GM19372 (cell line): ENCODE data around the gene ACSM2B.
"Not testable (repeated sequence)": the region's sequence is repeated elsewhere in the genome, so short reads cannot be mapped to it uniquely, and the experiment has no call there.

Experiments used
- ATAC-seq: cut with Tn5 transposase; IDR thresholded peaks from one replicate; pipeline ENCODE4 v1.9.1; 2021; ENCODE audit warnings: mild to moderate bottlenecking, low read depth, moderate library complexity; ENCODE audit not compliant: unreplicated experiment

Gene ACSM2B

DNA sequence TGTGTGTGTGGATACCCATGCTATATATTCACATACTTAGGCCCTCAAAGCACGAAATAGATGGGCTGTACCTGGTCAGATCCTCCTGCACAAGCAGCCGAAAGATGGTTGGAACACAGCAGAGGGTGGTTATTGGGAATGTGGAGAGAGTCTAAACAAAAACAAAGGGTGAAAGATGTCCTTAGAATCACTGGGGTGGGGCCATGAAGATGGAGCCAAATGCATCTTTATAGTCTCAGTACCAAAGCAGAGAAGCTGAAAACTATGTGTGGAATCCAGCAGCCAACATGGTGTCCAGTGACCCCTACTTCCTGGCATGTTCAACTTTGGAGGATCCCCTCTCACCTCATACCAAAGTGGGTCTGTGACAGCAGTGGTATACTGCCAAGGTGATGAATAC lies 19.5 kb upstream of the ACSM2B start:
- ATAC-seq, result not testable (repeated sequence)

DNA sequence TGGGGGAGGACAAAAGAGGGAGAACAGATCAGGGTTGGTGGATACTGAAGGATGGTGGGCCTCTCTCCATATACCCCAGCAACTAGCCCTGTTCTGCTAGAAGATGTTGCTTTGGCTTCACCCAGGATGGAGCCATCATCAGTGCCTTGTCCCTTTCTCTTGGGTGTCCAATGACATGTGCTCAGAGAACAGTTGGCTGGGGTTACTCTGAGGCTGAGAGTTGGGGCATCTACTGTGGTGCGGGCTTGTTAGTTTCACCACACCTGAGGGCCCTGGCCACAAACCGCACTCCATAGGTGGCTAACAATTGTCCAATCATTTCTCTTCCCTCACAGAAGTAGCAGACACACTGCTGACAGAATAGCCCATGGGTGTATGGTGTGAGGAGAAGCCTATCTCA lies 18.9 kb upstream of the ACSM2B start:
- ATAC-seq, result not testable (repeated sequence)

DNA sequence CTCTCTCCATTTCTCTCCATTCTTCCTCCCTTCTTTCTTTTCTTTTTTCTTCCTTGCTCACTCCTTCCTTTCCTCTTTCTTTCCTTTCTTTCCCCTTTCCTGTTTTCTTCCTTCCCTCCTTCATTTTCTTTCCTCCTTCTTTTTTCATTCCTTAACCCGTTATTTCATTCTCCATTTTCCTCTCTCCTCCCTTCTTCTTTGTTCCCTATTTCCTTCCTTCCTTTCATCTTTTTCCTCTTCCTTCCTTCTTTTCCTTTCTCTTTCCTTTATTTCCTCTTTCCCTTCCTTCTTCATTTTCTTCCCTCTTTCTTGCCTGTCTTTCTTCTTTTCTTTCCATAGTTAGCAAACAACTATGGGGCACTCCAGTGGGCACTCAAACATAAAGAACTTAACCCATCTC lies 16.6 kb upstream of the ACSM2B start:
- not testable (repeated sequence) for ATAC-seq

DNA sequence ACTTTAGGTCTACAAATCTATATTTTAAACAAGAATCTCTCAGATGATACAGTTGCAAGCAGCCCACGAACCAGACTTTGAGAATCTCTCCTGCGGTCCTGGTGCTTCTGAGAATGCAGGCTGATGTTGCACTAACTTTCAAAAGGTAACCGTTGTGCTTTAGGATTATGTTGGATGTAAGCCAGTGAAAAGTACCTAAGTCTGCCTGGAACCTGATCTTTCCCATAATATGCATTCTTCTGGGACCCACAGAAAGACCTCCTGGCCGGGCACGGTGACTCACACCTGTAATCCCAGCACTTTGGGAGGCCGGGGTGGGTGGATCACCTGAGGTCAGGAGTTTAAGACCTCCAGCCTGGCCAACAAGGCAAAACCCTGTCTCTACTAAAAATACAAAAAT lies 13.3 kb upstream of the ACSM2B start:
- not testable (repeated sequence) for ATAC-seq

DNA sequence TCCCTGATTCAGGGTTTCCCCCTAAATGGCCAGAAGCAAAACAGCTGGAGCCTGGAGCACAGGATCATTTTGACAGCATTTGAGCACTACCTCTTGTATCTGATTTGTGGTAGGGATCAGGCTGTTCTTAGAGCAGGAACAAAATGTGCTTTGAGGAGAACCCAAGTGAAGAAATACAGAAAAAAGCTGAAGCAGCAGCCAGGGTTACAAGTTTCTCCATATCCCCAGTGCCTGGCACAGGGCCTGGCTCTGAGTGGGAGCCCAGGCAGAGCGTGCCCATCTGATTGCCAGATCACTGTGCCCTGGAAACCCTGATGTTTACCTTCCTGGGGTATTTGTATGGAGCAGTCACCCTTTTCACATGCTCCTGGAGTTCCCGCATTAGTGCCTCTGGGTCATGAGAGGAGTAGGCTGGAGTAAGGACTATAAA lies 11.5 kb upstream of the ACSM2B start:
- not testable (repeated sequence) for ATAC-seq

DNA sequence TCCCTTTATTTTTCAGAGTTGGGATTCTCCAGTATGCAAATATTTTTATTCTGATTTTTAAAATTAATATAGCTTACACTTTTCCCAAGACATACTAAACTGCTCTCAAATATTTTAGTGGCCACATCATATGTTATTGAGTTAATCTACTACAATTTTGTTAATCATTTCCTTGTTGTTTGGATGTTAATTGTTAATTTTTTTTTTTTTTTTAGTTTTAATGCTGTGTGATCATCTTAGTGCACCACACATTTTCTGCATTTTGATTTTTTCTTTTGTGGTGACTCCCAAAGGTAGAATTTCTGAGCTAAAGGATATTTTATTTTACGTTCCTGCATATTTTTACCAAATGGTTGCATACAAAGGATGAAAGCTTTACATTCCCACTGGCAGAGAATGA lies 10.5 kb upstream of the ACSM2B start:
- not testable (repeated sequence) for ATAC-seq

DNA sequence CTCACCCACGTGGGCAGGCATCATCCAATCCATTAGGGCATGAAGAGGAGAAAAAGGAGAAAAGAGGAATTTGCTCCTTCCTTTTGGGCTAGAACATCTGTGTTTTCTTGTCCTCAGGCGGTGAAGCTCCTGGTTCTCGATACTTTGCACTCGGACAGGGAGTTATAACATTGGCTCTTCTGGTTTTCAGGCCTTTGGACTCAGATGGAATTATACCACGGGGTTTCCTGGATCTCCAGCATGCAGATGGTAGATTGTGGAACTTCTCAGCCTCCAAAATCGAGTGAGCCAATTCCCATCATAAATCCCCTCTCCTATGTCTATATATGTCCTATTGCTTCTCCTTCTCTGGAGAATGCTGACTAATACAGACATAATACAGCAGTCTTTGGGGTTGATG lies 9.9 kb upstream of the ACSM2B start:
- ATAC-seq, result not testable (repeated sequence)

DNA sequence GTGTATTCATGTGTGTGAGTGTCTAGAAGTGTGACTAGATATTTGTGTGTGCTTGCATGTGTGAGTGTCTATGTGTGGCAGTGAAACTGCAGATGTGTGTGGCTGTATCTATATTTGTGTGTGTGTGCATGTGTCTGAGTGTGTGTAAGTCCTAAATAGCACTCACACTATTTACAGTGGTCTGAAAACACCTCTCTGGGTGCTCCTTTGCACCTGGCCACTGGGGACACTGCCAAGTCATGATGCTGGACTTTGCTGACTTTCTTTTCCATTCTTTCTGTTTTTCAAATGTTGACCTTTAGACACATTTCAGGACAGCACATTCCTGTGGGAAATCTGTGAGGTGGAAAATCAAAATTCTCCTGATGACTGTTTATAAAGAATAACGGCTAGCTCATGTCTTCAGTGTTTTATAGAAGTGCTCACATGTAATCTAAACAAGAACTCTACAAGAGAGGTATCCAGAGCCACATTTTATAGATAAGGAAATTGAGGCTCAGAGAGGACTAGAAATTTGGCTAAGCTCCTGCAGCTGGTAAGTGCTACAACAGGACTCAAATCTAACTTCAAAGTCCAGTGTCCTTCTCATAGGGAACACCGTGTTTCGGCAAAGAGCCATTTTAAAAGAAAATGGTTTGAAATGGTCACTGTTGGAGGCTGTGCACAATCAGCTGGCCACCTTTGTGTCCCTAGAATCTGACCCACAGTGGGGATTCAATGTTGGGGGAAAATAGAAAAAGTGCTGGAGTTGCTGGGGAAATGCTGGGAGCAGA lies 4.5 kb upstream of the ACSM2B start:
- ATAC-seq, result not testable (repeated sequence)

DNA sequence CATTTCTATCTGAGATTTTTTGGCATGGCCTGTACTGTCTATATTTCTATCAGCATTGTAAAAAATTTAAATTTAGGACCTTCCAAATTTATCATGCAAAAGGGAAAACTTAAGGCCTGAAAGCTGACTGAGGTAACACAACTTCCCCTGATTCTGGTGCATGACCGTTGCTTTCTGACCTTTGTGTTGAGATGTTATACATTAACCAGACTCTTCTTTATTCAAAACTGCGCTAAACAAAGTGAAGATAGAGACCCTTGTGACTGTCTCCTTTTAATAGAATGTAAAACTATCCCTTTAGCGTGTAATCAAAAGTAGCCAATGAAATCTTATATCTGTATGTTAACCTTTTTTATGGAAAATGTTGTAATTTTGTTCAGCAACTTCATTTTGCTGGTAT lies 1.9 kb upstream of the ACSM2B start:
- not testable (repeated sequence) for ATAC-seq

DNA sequence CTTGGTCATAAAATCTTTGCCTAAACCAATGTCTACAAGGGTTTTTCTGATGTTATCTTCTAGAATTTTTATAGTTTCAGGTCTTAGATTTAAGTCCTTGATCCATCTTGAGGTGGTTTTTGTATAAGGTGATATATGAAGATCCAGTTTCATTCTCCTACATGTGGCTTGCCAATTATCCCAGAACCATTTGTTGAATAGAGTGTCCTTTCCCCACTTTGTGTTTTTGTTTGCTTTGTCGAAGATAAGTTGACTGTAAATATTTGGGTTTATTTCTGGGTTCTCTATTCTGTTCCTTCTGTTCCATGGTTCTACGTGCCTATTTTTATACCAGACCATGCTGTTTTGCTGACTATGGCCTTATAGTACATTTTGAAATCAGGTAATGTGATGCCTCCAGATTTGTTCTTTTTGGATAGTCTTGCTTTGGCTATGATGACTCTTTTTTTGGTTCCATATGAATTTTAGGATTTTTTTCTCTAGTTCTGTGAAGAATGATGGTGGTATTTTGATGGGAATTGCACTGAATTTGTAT lies 7.0 kb downstream of the ACSM2B start:
- not testable (repeated sequence) for ATAC-seq

DNA sequence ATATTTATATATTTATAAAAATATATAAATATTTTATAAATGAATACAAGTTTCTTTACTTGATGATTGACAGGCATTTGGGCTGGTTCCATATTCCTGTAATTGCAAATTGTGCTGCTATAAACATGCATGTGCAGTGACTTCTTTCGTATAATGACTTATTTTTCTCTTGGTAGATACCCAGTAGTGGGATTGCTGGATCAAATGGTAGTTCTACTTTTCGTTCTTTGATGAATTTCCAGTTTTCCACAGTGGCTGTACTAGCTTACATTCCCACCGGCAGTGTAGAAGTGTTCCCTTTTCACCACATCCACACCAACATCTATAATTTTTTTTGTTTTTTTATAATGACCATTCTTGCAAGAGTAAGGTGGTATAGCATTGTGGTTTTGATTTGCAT lies 7.8 kb downstream of the ACSM2B start:
- no peak for ATAC-seq

DNA sequence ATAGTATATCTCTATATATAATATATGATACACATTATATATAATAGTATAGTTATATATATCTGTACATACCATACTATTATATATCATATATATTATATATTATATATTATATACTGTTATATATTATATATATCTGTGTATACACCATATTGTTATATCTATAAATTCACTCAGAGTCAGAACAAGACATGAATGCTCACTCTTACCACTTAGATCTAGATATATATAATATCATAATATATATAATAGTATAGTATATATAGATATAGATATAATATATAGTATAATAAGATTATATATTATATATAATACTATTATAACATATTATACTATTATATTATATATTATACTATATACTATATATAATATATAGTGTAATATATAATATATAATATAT lies 9.3 kb downstream of the ACSM2B start:
- no peak for ATAC-seq

DNA sequence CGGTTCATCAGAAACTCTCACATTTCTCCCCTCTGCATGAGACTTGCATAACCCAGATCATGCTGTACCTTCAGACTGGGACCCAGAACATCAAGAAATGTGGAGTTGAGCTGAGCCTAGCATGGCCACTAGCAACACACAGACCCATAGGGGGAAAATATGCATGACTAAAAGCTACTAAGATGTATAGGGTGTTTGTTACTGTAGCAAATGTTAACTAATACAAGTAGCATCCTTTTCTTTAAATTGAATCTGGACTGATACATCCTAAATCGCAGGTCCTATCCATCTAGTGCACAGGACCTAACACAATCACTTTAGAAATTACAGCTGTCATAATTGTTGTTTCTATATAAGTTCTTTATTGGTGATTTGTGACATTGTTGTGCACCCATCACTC lies 10.8 kb downstream of the ACSM2B start:
- not testable (repeated sequence) for ATAC-seq

DNA sequence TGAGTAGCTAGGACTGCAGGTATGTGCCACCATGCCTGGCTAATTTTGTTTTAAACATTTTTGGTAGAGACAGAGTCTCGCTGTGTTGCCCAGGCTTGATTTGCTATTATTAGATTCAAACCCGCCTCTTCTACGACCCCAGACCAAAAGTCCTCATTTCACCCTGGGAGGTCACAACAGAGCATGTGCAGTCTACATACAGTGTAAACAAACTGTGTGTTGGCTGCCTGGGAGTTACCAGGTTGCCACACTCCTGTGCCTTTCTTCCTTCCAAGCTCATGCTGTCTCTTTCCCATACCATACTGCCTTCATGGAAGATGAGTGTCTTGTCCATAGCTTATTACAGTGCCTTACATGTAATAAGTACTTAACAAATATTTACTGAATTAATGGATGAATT lies 11.9 kb downstream of the ACSM2B start:
- ATAC-seq, result not testable (repeated sequence)

DNA sequence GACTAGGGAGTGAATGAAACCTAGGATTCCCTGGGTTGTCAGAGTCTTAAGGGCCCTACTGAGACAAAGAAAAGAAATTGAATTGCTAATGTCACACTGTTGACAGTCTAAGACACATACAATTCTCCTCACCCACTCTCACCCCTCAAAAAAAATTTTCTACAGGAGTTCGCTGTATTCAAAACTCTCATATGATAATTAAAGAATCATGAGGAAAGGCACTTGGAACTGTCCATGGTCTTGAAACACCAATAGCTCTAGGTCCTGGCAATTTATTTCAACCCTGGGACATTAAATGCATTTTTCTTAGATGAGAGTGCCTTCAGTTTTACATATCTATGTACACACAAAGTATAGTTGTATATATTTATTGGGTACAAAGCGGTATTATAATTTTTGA lies 20.5 kb downstream of the ACSM2B start:
- ATAC-seq, result not testable (repeated sequence)

DNA sequence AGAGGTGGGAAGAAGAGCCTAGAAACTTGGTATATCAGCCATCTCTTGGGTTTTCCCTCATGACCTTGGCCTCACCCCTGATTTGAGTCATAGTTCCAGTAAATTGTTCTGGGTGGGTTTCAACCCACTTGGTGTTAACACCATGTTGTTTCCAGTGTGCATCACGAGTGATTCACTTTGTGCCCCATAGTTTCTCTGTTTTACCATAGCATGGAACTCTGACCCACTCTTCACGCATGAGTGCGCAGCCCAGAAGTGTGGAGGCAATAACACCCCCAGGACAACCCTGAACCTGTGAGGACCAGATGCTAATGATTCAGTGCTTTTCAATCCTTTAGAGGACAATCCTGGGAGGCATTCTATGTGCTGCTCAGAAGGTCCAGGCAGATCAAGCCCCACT lies 21.5 kb downstream of the ACSM2B start:
- not testable (repeated sequence) for ATAC-seq

DNA sequence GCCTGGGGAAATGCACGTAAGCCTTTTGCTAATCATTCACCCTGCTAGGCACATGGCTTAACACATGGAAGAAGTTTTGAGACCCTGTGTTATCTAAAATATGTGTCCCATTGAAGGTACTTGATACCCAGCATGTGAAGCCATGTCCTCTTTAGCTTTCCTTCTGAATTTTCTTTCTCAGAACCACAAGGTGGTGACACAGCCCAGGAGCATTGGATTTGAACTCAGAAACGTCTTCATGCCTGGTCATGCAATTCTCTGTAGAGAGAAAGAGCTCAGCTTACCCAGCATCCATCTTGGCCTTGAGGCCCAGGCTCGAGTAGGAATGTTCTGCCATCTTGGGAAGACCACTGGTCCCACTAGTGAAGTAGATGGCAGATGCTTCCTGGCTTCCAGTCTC lies 22.7 kb downstream of the ACSM2B start:
- ATAC-seq, result not testable (repeated sequence)

DNA sequence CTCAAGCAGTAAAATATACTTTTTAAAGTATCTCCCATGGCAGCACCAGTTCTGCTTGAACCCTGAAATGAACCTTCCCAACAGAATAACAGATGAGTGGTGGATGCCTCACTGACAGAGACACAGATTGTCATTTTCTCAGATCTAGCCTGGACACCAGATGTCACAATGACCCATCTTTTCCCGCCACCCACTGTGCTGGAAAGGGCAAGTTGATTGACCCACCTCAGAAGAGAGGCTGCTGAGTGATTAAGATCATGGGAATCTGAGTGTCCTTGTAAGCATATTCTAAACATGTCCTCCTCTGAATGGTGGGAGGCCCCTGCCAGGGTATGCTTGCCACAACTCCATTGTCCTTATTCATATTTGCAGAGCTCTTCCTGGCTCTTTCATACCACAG lies 29.2 kb downstream of the ACSM2B start:
- not testable (repeated sequence) for ATAC-seq

DNA sequence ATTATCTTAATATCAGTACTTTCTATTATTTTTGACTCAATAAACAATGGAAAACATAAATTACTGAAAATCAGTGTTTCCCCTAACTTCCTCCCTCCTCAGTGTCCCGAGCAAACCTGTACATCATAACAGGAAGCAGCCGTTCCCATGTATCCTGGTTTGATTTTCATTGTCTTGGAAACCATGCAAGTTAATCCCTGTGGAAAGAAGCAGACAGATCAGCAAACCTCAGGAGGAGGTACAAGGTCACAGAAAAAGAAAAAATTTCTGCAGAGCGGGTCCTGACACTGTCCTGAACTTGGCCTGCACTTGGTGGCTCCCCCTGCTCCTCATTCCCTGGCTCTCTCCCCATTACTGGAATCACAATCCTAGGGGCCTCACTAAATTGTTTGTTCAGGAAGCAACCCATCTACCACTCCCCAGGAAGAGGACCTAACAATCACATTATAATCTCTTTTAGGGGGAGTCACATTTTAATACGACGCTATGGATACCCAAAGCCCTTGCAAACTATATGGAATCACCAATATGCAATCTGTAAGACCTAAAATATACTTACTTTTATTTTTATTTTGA lies 29.8 kb downstream of the ACSM2B start:
- not testable (repeated sequence) for ATAC-seq

DNA sequence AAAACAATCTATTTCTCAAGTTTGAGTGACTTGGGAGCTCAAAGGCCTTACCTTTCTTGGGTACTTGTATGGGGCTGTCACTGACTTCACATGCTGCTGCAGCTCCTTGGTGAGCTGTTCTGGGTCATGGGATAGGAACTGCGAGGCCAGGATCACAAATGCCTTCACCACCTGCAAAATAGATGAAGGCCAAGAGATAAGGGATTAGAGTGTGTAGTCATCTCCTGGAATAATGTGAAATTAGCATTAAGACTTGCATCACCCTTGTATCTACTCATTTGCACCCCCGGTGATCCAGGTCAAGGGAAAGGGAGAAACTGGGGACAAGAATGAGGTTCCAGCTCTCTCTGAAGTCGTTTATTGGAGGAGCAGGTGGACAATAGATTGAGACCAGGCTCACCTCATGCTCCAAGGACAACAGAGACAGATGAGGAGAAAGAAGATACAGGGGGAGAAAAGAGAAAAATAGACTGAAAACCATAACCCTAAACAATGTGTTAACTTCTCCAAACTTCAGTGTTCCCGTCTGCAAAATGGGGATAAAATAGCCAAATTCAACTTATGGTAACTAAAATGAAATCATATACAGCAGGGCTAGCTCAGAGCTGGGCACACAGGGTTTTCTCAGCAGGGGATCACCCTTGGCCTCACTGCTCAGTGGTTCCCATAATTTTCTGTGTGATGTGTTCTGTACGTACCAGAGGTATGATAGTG lies 35.4 kb downstream of the ACSM2B start:
- ATAC-seq, result not testable (repeated sequence)

DNA sequence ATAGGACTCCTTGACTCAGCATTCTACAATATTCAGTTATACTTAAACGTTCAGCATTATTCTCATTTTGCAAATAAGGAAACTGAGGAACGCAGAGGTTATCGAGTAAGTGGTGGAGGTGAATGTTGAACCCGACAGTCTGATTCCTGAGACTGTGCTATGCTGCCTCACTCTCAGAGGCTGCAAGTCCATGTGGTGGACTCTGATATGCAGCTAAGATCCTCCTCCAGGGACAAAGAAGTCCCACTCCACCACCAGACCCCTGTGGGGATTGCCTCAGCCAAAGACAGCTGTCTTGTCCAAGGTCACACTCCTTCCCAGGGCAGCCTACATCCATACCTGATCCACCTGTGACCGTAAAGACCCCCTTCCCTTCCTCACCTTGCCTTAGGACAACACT lies 37.5 kb downstream of the ACSM2B start:
- ATAC-seq, result no peak
